SU-DHL-6 (cell line): ENCODE measurements around the gene RCAN1.
"Not testable (repeated sequence)": the region's sequence is repeated elsewhere in the genome, so short reads cannot be mapped to it uniquely, and the experiment has no call there.

Experiments used
- H2AFZ ChIP-seq: fragments of 200-600 bp; sonication (generic); 2 replicates; pipeline ENCODE4 v1.6.1; 2014; ENCODE audit warnings: low read depth, mild to moderate bottlenecking, moderate library complexity, mixed read lengths, antibody characterized with exemption, low read length; ENCODE audit not compliant: severe bottlenecking
- H3F3A ChIP-seq: fragments of 200-600 bp; shearing (Covaris generic); 2 replicates; pipeline ENCODE4 v1.6.0; 2016; ENCODE audit warnings: antibody characterized with exemption, mild to moderate bottlenecking; ENCODE audit not compliant: insufficient read depth
- H3K27ac ChIP-seq: fragments of 200-600 bp; sonication (generic); 2 replicates; pipeline ENCODE4 v1.5.1; 2016; ENCODE audit warnings: low read depth, mild to moderate bottlenecking, low read length, moderate library complexity, mixed read lengths
- H3K27me3 ChIP-seq: fragments of 200-600 bp; sonication (generic), shearing (Covaris generic); 2 replicates; pipeline ENCODE4 v1.6.0; 2014; ENCODE audit warnings: mild to moderate bottlenecking, low read length
- H3K36me3 ChIP-seq: fragments of 200-600 bp; sonication (generic); 2 replicates; pipeline ENCODE4 v1.6.1; 2014; ENCODE audit warnings: mild to moderate bottlenecking, low read length, mixed read lengths
- H3K4me2 ChIP-seq: fragments of 300-600, 200-600 bp; shearing (Covaris generic), sonication (generic); 2 replicates; pipeline ENCODE4 v1.6.0; 2014; ENCODE audit warnings: low read length, low read depth, mild to moderate bottlenecking; ENCODE audit not compliant: poor library complexity, severe bottlenecking
- H3K4me3 ChIP-seq: fragments of 200-600 bp; sonication (generic); 2 replicates; pipeline ENCODE4 v1.5.1; 2014; ENCODE audit warnings: antibody characterized with exemption, low read length, mild to moderate bottlenecking, mixed read lengths; ENCODE audit not compliant: insufficient read depth, poor library complexity, severe bottlenecking
- H3K79me2 ChIP-seq: fragments of 200-600 bp; sonication (generic); 2 replicates; pipeline ENCODE4 v1.6.1; 2014; ENCODE audit warnings: mild to moderate bottlenecking, low read length, moderate library complexity; ENCODE audit not compliant: insufficient read depth
- H3K9ac ChIP-seq: fragments of 200-600 bp; sonication (generic); 2 replicates; pipeline ENCODE4 v1.7.0; 2014; ENCODE audit warnings: mild to moderate bottlenecking, low read length
- H3K9me2 ChIP-seq: fragments of 200-600 bp; sonication (generic); replicated peaks from 2 replicates; pipeline ENCODE4 v1.6.1; 2014; ENCODE audit warnings: low read length; ENCODE audit not compliant: insufficient read depth
- H3K9me3 ChIP-seq: fragments of 200-600 bp; sonication (generic); 2 replicates; pipeline ENCODE4 v1.6.1; 2014; ENCODE audit warnings: low read length, mixed read lengths; ENCODE audit not compliant: insufficient read depth
- H4K20me1 ChIP-seq: fragments of 200-600 bp; sonication (generic); 2 replicates; pipeline ENCODE4 v1.6.1; 2014; ENCODE audit warnings: low read depth, mild to moderate bottlenecking, antibody characterized with exemption, low read length, moderate library complexity, mixed read lengths
- CTCF ChIP-seq: fragments of 200-600 bp; sonication (generic); IDR thresholded peaks from one replicate; pipeline ENCODE4 v1.5.1; 2017; ENCODE audit warnings: antibody characterized with exemption, mild to moderate bottlenecking, low read length, moderate library complexity; ENCODE audit not compliant: insufficient read depth, poor library complexity, severe bottlenecking
- EZH2phosphoT487 ChIP-seq: fragments of 200-600 bp; sonication (generic), shearing (Covaris generic); conservative IDR thresholded peaks from 2 replicates; pipeline ENCODE4 v1.6.1; 2018; ENCODE audit warnings: mild to moderate bottlenecking, antibody characterized with exemption, low read length, moderate library complexity, mixed read lengths

The RCAN1 gene

DNA sequence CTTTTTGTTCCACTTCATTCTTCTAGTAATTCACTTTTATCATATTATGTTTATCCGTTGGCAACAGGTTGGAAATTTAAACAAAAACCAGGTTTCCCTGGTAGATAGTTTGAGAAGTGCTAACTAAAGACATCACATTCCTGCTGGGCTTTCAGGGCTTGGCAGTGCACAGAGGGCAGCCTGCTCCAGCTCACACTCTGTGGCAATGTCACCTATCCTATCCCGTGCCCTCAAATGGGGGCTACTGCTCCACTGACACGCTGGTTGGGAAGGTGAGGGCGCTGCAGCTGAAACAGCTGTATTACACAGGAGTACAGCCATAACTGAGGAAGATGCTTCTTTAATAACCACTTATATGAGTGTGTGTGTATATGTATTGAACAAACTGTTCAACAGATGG, 49.7 kb downstream of the RCAN1 start:
- no peak overlapping the region for H3K9ac ChIP-seq
- no peaks in the 10 kb centered on the region for H3K27me3 ChIP-seq
- H2AFZ ChIP-seq: no peak overlapping the region
- no peak overlapping the region for H3K4me3 ChIP-seq
- H3K9me2 ChIP-seq: no peaks in the 10 kb centered on the region
- no peaks in the 10 kb centered on the region for H3K79me2 ChIP-seq
- no peaks in the 10 kb centered on the region for H3F3A ChIP-seq
- no peaks in the 10 kb centered on the region for H3K9me3 ChIP-seq
- peak overlapping the region; percentile 47 for H3K27ac ChIP-seq
- no peaks in the 10 kb centered on the region for H4K20me1 ChIP-seq
- H3K4me2 ChIP-seq: peak overlapping the region; percentile 21
- no peaks in the 10 kb centered on the region for H3K36me3 ChIP-seq
- no peak for TF ChIP-seq EZH2phosphoT487
- TF ChIP-seq CTCF: no peak

- not testable (repeated sequence) for H3K27ac ChIP-seq, H3K4me3 ChIP-seq, H3K36me3 ChIP-seq, H3K9me2 ChIP-seq, H3K9me3 ChIP-seq, H3K79me2 ChIP-seq, H3K9ac ChIP-seq, H3K4me2 ChIP-seq, H4K20me1 ChIP-seq, H3F3A ChIP-seq, H2AFZ ChIP-seq, H3K27me3 ChIP-seq
Measured at GRCh38 chr21:34563370-34563769, 51.5 kb downstream of the RCAN1 start.

DNA sequence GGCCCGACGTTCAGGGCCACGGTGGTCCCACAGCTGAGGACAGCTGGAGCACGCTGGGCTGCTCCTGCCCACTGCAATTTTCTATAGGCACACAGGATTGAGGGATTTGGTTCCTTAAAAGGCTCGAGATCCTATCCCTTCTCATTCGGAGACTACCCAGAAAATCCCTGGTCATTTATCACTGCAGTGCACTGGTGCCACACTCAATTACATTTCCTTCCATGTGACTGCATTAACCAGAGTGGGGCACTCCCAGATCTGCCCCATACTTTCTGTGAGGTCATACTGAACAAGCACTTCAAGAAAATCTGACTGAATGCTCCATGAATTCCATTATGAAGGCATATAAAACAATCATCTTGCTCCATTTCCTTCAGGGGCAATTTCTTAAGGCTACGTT, 53.1 kb downstream of the RCAN1 start:
- Histone ChIP-seq H3K36me3 (no peaks in the 10 kb centered on the region), H3F3A (no peaks in the 10 kb centered on the region), H3K79me2 (no peaks in the 10 kb centered on the region), H2AFZ (no peak overlapping the region), H3K9me3 (no peaks in the 10 kb centered on the region), H3K27ac (no peak overlapping the region), H4K20me1 (no peaks in the 10 kb centered on the region), H3K9me2 (no peaks in the 10 kb centered on the region), H3K4me3 (no peak overlapping the region), H3K9ac (no peak overlapping the region), H3K27me3 (no peaks in the 10 kb centered on the region), H3K4me2 (no peak overlapping the region)
- TF ChIP-seq EZH2phosphoT487: no peak
- TF ChIP-seq CTCF: no peak

GRCh38 chr21:34560609-34561008, 54.3 kb downstream of the RCAN1 start:
- Histone ChIP-seq H3K36me3 (no peaks in the 10 kb centered on the region), H3K9me3 (no peaks in the 10 kb centered on the region), H4K20me1 (no peaks in the 10 kb centered on the region), H3F3A (no peaks in the 10 kb centered on the region), H3K4me2 (no peak overlapping the region), H3K27me3 (no peaks in the 10 kb centered on the region), H3K79me2 (no peaks in the 10 kb centered on the region), H3K27ac (no peak overlapping the region), H3K9me2 (no peaks in the 10 kb centered on the region), H3K9ac (no peak overlapping the region), H3K4me3 (no peak overlapping the region), H2AFZ (no peak overlapping the region)
- TF ChIP-seq EZH2phosphoT487 (no peak), CTCF (no peak)
